Measurements from ENCODE around the gene TFIP11.

Gene TFIP11

GRCh38 chr22:26480611-26480932 is 31.7 kb downstream of the TFIP11 start:
- Histone ChIP-seq H3K36me3 (ENCODE audit: control insufficient read depth, insufficient read depth, low read length) (peaks cover 7% of the 10 kb centered on the region), H3K27ac (ENCODE audit: low read depth, low read length) (no peak overlapping the region), H3K9ac (ENCODE audit: low read length) (no peak overlapping the region), H3K4me1 (ENCODE audit: control insufficient read depth, insufficient read depth, low read length) (peaks cover 20% of the 10 kb centered on the region), H3K27me3 (ENCODE audit: control insufficient read depth, insufficient read depth, low read length) (no peaks in the 10 kb centered on the region), H3K4me3 (ENCODE audit: low read length) (no peak overlapping the region)

- Histone ChIP-seq H3K36me3 (ENCODE audit: control insufficient read depth, insufficient read depth, low read length) (peaks cover 7% of the 10 kb centered on the region), H3K4me1 (ENCODE audit: control insufficient read depth, insufficient read depth, low read length) (peaks cover 18% of the 10 kb centered on the region), H3K27me3 (ENCODE audit: control insufficient read depth, insufficient read depth, low read length) (no peaks in the 10 kb centered on the region), H3K4me3 (ENCODE audit: low read length) (peak overlapping the region; percentile 0), H3K27ac (ENCODE audit: low read depth, low read length) (no peak overlapping the region), H3K9ac (ENCODE audit: low read length) (no peak overlapping the region)
Measured at GRCh38 chr22:26479792-26480610, 32.3 kb downstream of the TFIP11 start.

- Histone ChIP-seq H3K4me3 (ENCODE audit: low read length) (peak overlapping the region; percentile 0), H3K27ac (ENCODE audit: low read depth, low read length) (no peak overlapping the region), H3K36me3 (ENCODE audit: control insufficient read depth, insufficient read depth, low read length) (peaks cover 7% of the 10 kb centered on the region), H3K27me3 (ENCODE audit: control insufficient read depth, insufficient read depth, low read length) (no peaks in the 10 kb centered on the region), H3K4me1 (ENCODE audit: control insufficient read depth, insufficient read depth, low read length) (peaks cover 10% of the 10 kb centered on the region), H3K9ac (ENCODE audit: low read length) (no peak overlapping the region)
Measured at GRCh38 chr22:26479043-26479791, 33.1 kb downstream of the TFIP11 start.

GRCh38 chr22:26477341-26477731 is 34.9 kb downstream of the TFIP11 start:
- H3K36me3 ChIP-seq (ENCODE audit: control insufficient read depth, insufficient read depth, low read length), result peaks cover 9% of the 10 kb centered on the region
- H3K27ac ChIP-seq (ENCODE audit: low read depth, low read length), result no peak overlapping the region
- peaks cover 2% of the 10 kb centered on the region for H3K4me1 ChIP-seq (ENCODE audit: control insufficient read depth, insufficient read depth, low read length)
- no peak overlapping the region for H3K9ac ChIP-seq (ENCODE audit: low read length)
- H3K4me3 ChIP-seq (ENCODE audit: low read length), result no peak overlapping the region
- H3K27me3 ChIP-seq (ENCODE audit: control insufficient read depth, insufficient read depth, low read length), result no peaks in the 10 kb centered on the region

GRCh38 chr22:26476705-26477340 is 35.5 kb downstream of the TFIP11 start:
- Histone ChIP-seq H3K27me3 (ENCODE audit: control insufficient read depth, insufficient read depth, low read length) (no peaks in the 10 kb centered on the region), H3K36me3 (ENCODE audit: control insufficient read depth, insufficient read depth, low read length) (peaks cover 14% of the 10 kb centered on the region), H3K4me1 (ENCODE audit: control insufficient read depth, insufficient read depth, low read length) (no peaks in the 10 kb centered on the region), H3K4me3 (ENCODE audit: low read length) (no peak overlapping the region), H3K27ac (ENCODE audit: low read depth, low read length) (no peak overlapping the region), H3K9ac (ENCODE audit: low read length) (no peak overlapping the region)

GRCh38 chr22:26474682-26475081 is 37.6 kb downstream of the TFIP11 start:
- Histone ChIP-seq H3K27ac (ENCODE audit: low read depth, low read length) (no peak overlapping the region), H3K27me3 (ENCODE audit: control insufficient read depth, insufficient read depth, low read length) (no peaks in the 10 kb centered on the region), H3K9ac (ENCODE audit: low read length) (no peak overlapping the region), H3K4me1 (ENCODE audit: control insufficient read depth, insufficient read depth, low read length) (no peaks in the 10 kb centered on the region), H3K4me3 (ENCODE audit: low read length) (no peak overlapping the region), H3K36me3 (ENCODE audit: control insufficient read depth, insufficient read depth, low read length) (peaks cover 33% of the 10 kb centered on the region)

- Histone ChIP-seq H3K9ac (ENCODE audit: low read length) (no peak overlapping the region), H3K4me1 (ENCODE audit: control insufficient read depth, insufficient read depth, low read length) (no peaks in the 10 kb centered on the region), H3K4me3 (ENCODE audit: low read length) (no peak overlapping the region), H3K27ac (ENCODE audit: low read depth, low read length) (no peak overlapping the region), H3K27me3 (ENCODE audit: control insufficient read depth, insufficient read depth, low read length) (no peaks in the 10 kb centered on the region), H3K36me3 (ENCODE audit: control insufficient read depth, insufficient read depth, low read length) (peaks cover 29% of the 10 kb centered on the region)
Measured at GRCh38 chr22:26471522-26471921, 40.8 kb downstream of the TFIP11 start.

GRCh38 chr22:26470807-26471206 is 41.5 kb downstream of the TFIP11 start:
- Histone ChIP-seq H3K4me3 (ENCODE audit: low read length) (no peak overlapping the region), H3K27me3 (ENCODE audit: control insufficient read depth, insufficient read depth, low read length) (no peaks in the 10 kb centered on the region), H3K27ac (ENCODE audit: low read depth, low read length) (no peak overlapping the region), H3K9ac (ENCODE audit: low read length) (no peak overlapping the region), H3K36me3 (ENCODE audit: control insufficient read depth, insufficient read depth, low read length) (peaks cover 33% of the 10 kb centered on the region), H3K4me1 (ENCODE audit: control insufficient read depth, insufficient read depth, low read length) (no peaks in the 10 kb centered on the region)

GRCh38 chr22:26466196-26466595 is 46.1 kb downstream of the TFIP11 start:
- Histone ChIP-seq H3K9ac (ENCODE audit: low read length) (no peak overlapping the region), H3K36me3 (ENCODE audit: control insufficient read depth, insufficient read depth, low read length) (peaks cover 44% of the 10 kb centered on the region), H3K4me1 (ENCODE audit: control insufficient read depth, insufficient read depth, low read length) (peaks cover 10% of the 10 kb centered on the region), H3K27ac (ENCODE audit: low read depth, low read length) (no peak overlapping the region), H3K27me3 (ENCODE audit: control insufficient read depth, insufficient read depth, low read length) (no peaks in the 10 kb centered on the region), H3K4me3 (ENCODE audit: low read length) (no peak overlapping the region)

GRCh38 chr22:26464312-26464711 is 48.0 kb downstream of the TFIP11 start:
- no peak overlapping the region for H3K9ac ChIP-seq (ENCODE audit: low read length)
- H3K27me3 ChIP-seq (ENCODE audit: control insufficient read depth, insufficient read depth, low read length), result no peaks in the 10 kb centered on the region
- peaks cover 10% of the 10 kb centered on the region for H3K4me1 ChIP-seq (ENCODE audit: control insufficient read depth, insufficient read depth, low read length)
- no peak overlapping the region for H3K4me3 ChIP-seq (ENCODE audit: low read length)
- H3K36me3 ChIP-seq (ENCODE audit: control insufficient read depth, insufficient read depth, low read length), result peaks cover 30% of the 10 kb centered on the region
- no peak overlapping the region for H3K27ac ChIP-seq (ENCODE audit: low read depth, low read length)

GRCh38 chr22:26463688-26464087 is 48.6 kb downstream of the TFIP11 start:
- Histone ChIP-seq H3K4me3 (ENCODE audit: low read length) (no peak overlapping the region), H3K36me3 (ENCODE audit: control insufficient read depth, insufficient read depth, low read length) (peaks cover 30% of the 10 kb centered on the region), H3K27ac (ENCODE audit: low read depth, low read length) (no peak overlapping the region), H3K9ac (ENCODE audit: low read length) (no peak overlapping the region), H3K27me3 (ENCODE audit: control insufficient read depth, insufficient read depth, low read length) (no peaks in the 10 kb centered on the region), H3K4me1 (ENCODE audit: control insufficient read depth, insufficient read depth, low read length) (peaks cover 10% of the 10 kb centered on the region)

GRCh38 chr22:26463101-26463661 is 49.1 kb downstream of the TFIP11 start:
- Histone ChIP-seq H3K4me1 (ENCODE audit: control insufficient read depth, insufficient read depth, low read length) (peaks cover 10% of the 10 kb centered on the region), H3K4me3 (ENCODE audit: low read length) (no peak overlapping the region), H3K27me3 (ENCODE audit: control insufficient read depth, insufficient read depth, low read length) (no peaks in the 10 kb centered on the region), H3K9ac (ENCODE audit: low read length) (no peak overlapping the region), H3K27ac (ENCODE audit: low read depth, low read length) (no peak overlapping the region), H3K36me3 (ENCODE audit: control insufficient read depth, insufficient read depth, low read length) (peaks cover 32% of the 10 kb centered on the region)
